NT2/D1 (cell line): ENCODE data around the gene FAM53A.

Experiments
- YY1 ChIP-seq: IDR thresholded peaks from 2 replicates; pipeline ENCODE4 v1.6.1; 2011; ENCODE audit not compliant: insufficient read length, insufficient read depth
- ZNF274 ChIP-seq: IDR thresholded peaks from 2 replicates; pipeline ENCODE4 v1.6.1; 2011; ENCODE audit warnings: mild to moderate bottlenecking, low read depth, low read length

GRCh38 chr4:1721003-1721665 lies 37.0 kb upstream of the FAM53A start, which contains the start of the genes TACC3 and TMEM129:
- no peak for TF ChIP-seq YY1
- no peak for TF ChIP-seq ZNF274
